Stimulated activated CD4-positive, alpha-beta T cell treated with anti-CD3 and anti-CD28 coated beads, Interleukin-12 subunit alpha, Interleukin-12 subunit beta, amount 100 ng/mL, for 24 hours (primary cell): ENCODE data around the gene COPS3.
A peak's percentile ranks its signal among the peaks of the same experiment; 100 is the strongest.

ENCODE experiments used
- DNase-seq, 2 experiments: peaks; one replicate each; pipeline ENCODE4 v3.0.0-alpha.2; 2020; ENCODE audit warnings: low read depth in 2 of 2

The COPS3 gene

DNA sequence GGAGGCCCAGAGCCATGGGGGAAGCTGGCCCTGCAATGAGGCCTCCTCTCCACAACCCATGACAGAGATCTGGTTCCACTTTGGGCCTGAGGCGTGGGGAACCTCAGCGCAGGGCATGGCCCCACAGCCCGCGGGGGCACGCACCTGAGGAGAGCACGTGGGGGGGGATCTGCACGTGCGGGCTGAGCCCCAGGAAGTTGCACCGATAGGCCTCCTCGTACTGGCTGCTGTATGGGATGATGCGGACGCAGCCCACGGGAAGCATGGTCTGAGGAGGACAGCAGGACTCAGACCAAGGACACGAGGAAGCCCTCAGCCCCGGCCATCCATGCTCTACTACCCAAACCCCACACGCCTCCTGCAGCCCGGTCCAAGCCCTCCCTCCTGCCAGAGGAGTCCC, 64.8 kb downstream of the COPS3 start:
- DNase-seq, result no peak

- DNase-seq, result no peak
Measured at GRCh38 chr17:17215575-17215974, 65.5 kb downstream of the COPS3 start.

DNA sequence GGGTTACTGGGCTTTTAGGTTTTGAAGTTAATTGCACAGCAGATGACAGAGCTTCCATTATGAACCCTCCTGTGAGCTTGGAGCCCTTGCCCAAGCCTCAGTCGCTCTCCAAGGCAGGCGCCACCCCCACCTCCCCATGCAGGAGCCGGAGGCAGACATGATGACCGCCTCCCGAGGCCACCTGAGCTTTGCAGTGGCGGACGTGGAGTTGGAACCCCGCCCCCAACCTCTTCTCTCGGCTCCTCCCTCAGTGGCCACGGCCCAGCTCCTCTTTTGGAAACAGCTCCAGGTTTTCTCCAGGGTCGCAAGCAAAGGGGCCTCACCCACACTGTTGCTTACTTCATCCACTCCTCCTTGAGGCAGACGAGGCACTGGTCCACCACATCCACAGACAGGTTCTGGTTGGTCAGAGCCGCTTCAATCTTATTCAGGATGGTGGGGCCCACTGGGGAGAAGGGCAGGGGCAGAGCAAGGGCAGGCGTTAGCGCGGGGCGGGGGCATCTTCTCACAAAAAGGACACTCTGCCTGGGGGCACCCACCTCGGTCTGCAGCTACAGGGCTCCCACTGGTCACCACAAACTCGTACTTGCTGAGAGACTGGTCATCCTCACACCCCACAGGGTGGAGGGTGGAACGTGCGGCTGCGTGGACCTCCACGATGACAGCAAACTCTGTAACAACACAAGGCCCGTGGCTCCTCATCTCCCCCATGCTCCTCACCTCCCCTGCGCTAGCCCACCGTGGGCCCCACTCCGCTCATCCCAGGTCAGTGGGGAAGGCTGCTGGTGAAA, 66.2 kb downstream of the COPS3 start:
- no peak for DNase-seq

DNA sequence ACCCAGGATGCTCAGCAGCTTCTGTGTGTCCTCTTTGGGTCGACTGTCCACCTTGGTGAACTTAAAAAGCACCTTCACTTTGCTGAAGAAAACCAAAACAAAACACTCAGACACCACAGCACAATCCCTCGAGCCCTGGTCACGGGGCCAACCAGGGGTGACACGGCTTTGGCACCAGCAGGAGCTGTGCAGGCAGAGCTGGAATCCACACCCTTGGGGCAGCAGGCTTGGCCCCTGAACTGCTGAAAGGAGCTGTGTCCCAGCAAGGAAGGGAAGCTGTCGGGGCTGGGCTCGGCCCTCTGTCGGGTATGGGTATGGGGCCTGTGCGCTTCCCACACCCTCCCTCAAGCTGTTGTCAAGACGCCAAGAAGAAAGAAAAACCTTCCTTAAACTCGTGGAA, 67.3 kb downstream of the COPS3 start:
- no peak for DNase-seq

- DNase-seq, result no peak
Measured at GRCh38 chr17:17207998-17208397, 73.0 kb downstream of the COPS3 start.

DNA sequence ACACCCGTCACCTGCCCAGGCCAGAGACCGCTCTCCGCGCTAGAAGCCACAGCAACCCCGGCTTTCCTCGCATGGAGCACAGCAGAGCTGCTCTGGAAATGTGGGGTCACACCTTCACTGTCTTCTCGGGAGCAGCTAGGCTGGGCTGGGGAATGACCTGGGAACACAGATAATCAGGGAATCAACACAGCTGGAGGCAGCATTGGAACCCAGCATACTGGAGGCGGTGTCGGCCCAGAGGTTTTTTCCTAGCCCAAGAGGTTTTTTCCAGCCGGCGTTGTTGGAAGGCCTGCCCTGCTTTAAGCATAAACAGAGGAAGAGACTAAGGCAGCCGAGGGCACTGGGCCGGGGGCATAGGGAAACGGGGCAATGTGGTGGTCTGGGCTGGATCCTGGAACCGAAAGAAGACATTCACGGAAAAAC, 74.1 kb downstream of the COPS3 start:
- no peak for DNase-seq

- peak; percentile 79 to 85 for DNase-seq
Measured at GRCh38 chr17:17206124-17206912, 74.7 kb downstream of the COPS3 start, which contains the start of gene PLD6. TSS of gene PLD6 (minus strand) at chr17:17206333. CDS start at chr17:17206286, 47 bp downstream.

GRCh38 chr17:17205368-17206123, 75.5 kb downstream of the COPS3 start:
- peak; percentile 28 to 56 for DNase-seq

DNA sequence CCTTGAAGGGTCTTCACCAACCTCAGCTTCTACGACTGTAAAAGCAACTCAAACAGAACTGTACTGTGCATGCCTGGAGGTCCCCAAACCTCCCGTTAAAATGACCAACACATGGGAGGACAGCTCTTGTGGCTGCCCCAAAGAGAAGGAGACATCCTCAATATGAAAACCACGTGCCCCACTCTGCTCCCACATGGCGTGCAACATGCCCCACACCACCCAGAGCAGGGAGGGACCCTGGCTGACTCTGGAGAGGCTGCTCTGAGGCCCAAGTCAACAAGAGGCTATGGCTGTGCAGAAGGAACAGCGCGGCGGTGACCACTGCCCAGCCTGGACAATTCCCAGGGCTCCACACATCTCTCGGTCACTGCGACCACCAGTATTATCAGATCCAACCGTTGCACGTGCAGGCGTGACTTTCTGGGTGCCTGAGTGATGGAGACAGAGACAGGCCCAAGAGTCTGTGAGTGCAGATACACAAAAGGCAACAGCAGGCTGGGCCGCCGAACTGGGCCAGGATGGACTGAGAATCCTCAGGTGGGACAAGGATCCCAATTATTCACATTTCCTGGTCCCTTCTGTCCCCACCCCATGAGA, 76.3 kb downstream of the COPS3 start:
- DNase-seq, result no peak

DNA sequence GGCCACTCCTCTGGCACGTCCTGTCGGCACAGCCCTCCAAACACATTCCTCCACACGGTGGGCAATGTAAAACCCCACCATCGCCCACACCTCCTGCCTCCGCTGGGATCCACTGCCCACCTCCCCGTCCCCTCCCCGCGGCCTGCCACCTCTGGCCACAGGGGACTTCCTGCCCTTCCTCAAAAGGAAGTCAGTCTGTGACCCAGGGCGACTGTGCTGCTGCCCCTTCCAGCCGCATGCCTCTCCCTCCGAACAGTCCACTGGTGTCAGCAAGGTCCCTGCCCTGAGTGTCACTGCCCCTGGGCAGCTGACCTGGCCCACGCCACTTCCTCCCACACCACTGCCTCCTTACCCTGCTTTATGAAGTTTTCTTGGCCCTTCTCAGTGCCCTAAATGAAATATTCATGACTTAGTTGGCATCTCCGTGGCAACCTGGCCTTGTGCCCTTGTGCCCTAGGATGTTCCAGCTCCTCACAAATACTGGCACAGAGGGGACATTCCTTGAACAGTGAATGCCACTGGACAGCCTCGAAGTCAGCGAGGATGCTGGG, 76.9 kb downstream of the COPS3 start:
- DNase-seq, result no peak

GRCh38 chr17:17203173-17203730, 77.8 kb downstream of the COPS3 start:
- DNase-seq, result no peak

DNA sequence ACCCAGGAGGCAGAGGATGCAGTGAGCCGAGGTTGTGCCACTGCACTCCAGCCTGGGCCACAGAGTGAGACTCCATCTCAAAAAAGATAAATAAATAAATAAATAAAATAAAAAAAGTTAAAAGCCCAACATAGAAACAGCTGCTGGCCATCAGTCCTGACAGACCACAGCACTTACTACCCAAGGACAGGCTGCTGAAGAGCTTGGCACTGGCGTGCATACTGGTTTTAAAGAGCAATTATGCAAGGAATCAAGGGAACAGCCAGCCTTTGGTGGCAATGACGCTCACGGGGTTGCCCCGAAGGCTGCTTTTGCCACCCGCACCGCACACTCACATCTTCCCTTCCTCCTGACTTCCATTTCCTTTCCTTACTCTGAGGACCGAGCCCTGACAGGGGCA, 79.1 kb downstream of the COPS3 start:
- DNase-seq, result no peak

DNA sequence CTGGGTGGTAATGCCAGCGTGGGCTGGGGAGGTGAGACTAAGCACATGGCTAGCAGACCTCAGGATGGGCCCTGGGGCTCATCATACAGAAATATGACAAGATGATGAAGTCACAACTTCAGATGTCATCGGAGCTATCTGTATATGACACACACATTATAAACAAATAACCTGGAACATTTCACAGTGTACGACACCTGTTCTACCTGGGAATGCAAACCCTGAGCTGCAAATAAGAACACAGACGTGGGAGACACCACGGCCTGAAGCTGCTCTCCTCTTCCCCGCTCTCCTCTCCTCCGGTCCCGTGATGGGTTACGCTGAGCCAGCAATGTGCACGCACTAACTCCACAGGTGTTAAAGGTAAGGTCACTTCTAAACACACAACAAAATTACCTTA, 79.8 kb downstream of the COPS3 start:
- DNase-seq, result no peak

DNA sequence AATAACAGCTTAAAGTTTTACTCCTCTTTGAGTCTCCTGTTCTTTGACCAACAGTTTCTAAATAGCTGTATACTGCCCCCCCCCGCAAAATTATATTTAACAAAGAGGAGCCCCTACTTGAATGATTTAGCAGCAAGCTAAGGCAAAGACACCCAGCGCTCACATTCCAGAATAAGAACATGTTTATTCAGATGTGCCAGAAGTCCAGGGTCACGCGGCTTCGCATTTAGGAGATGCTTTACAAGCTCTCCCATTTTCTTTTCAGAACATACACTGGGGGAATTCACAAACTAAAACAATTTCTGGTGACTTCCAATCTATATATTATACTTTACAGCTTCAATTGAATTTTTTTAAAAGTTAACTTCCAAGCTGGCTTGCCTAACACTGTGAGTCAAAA, 80.2 kb downstream of the COPS3 start:
- DNase-seq, result no peak

DNA sequence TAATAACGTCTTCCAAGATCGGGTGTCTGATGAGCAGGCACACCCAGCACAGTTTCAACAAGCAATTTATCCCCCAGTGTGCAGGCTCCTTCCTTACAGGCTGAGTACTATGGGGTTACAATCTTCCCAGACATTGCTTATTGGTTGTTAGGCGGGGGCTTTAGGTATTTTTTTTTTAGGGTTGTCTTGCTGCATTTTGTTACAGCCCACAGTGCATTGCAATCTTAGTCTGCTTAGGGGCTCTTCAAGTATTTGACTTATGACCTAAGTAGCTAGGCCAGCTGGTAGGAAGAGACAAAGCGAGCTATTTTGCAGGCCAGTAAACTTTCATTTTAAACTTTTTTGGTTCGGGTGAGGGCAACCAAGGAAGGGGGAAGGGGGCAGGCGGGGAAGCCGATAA, 80.7 kb downstream of the COPS3 start:
- DNase-seq, result no peak

GRCh38 chr17:17198281-17198680, 82.8 kb downstream of the COPS3 start:
- DNase-seq, result no peak

DNA sequence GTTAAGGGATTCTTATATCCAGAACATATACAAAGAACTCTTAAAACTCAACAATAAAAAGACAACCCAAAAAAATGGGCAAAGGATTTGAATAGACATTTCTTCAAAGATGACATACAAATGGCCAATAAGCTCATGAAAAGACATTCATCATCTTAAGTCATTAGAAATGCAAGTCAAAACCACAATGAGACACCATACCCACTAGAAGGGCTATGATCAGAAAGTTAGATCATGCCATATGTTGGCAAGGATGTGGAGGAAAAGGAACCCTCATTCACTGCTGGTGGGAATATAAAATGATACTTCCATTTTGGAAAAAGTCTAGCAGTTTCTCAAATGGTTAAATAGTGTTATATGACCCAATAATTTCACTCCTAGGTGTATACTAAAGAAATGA, 84.3 kb downstream of the COPS3 start:
- DNase-seq, result no peak
